RKO (cell line): ENCODE results near the gene IGLL1.
A peak's percentile ranks its signal among the peaks of the same experiment; 100 is the strongest.
"Not testable (repeated sequence)": the region's sequence is repeated elsewhere in the genome, so short reads cannot be mapped to it uniquely, and the experiment has no call there.

Source experiments
- DNase-seq: peaks from one replicate; pipeline ENCODE4 v3.0.0-alpha.2; 2016; ENCODE audit warnings: low spot score

Gene IGLL1

DNA sequence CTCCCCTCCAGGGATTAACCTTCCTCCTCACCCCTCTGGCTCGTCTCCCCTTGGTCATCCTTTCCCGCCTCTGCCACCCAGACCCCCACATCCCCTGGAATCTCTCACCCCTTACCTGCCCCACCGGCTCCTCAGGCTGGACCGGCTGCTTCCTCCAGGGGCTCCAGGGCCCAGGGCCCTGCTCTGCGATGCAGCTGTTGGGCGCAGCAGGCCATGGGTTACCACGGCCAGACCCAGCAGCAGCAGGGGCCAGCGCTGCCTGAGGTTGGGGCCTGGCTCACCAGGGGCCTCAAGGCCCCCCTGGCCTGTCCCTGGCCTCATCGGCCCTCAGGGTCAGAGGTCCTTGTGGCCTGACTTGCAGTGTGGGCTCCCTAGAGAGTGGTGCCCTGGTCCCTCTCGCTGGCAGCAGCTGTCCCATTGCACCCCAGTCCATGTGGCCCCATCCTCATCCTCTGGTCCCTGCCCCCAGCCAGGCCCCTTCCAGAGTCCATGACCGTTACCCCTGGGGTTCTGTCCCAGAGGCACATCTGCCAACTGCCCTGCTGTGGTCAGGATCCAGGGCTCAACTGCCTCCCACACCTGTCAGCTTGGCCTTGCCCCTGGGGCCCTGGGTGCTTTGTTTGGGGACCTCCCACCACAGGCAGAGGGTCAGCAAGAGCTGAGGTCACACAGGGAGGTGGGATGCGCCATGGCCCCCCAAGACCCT lies at the start of gene IGLL1:
Gene IGLL1, minus strand, starts transcription at position 421 of the 706 bp plus-strand sequence. Its CDS starts 100 bp downstream, at position 321.
- DNase-seq: no peak

DNA sequence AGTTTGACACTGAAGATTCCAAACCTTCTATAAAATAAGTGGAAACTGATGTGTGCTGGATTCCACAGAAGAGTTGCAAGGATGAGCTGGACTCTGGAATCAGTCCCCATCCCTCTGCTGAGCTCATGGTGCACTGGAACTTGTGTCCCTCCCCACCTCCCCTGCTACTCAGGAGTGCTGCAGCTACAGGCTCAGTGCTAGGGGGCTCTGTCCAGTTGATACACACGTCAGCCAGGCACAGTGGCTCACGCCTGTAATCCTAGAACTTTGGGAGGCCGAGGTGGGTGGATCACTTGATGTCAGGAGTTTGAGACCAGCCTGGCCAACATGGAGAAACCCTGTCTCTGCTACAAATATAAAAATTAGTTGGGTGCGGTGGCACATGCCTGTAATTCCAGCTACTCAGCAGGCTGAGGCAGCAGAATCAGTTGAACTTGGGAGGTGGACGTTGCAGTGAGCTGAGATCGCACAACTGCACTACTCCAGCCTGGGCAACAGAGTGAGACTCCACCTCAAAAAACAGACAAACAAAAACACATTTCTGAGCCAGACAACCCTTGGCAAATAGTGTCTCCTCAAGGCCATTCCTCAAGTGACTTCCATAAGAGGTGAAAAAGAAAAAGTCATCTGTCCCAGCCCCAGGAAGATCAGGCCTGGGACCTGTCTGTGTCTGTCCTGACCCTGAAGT lies 48.1 kb upstream of the IGLL1 start:
- not testable (repeated sequence) for DNase-seq

DNA sequence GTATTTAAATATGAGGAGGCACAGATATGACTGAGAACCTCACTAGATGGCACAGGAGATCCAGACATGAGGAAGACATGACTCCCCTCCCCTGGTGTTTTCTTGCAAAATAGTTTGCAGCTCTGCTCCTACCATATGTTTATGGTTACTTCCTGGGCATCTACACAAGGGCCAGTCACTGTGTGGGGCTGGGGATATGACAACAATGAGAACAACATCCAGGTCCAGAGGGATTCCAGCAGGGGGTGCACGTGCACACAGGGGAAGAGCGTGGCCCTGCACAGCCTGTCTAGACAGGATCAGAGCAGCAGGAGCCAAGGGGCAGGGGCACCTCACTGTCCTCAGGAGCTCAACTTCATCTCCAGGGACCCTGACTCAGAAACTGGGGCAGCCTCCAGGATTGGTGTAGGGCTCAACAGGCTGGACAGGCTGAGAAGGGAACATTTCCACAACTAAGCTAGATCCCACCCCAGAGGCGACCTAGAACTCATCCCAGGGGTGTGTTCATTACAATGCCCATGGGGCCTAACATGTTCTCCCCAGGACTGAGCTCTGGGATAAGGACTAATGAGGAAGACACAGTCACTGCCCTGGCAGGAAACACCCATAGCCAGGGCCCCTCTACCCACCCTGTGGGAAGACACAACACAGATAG lies 47.4 kb upstream of the IGLL1 start:
- not testable (repeated sequence) for DNase-seq

DNA sequence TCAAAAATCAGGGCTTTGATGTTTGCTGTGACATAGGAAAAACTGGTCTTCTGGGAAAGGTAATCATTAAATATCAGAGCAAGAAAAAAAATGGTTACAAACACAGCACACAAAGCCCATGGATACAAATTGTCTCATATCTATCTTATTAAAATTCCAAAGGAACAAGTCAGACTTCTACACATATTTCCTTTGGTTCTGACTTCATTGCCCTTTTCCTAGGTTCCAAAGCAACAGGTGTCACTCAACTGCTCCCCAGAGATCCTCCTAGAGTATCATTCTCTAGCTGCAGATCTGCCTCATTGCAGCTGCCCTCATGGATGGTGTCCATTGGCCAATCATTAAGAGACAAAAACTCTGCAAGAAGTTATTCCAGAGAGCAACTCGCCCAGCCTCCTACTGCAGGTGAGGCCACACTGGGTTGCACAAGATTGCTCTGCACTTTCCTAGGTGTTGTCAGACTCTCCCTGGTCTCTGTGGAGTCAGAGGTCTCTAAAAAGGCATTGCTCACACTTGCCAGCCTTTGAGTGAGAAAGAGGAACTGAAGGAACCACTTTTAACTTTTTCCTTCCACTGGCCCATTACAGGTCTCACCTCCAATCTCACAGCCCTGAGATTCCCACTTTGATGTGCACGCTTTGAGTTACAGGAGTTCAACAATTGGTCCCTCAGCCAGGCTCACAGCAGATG lies 46.3 kb upstream of the IGLL1 start:
- DNase-seq: no peak

DNA sequence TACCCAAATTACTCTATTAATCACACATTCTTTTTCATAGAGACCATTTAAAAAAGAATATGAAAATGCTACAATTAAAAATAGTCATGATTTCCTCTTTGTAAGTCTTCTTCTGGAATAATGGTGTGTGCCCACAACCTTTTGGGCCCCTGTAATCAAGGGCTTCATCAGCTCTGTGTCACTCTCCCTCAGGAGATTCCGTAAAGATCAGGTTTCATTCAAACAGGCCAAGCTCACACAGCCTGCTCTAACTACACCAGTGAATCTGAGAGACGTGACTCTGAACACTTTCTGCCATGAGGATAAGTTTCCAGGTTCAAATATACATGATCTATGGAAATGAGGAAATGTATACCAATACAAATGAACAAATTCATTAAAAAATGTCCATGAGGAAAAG lies 42.5 kb upstream of the IGLL1 start:
- no peak for DNase-seq

DNA sequence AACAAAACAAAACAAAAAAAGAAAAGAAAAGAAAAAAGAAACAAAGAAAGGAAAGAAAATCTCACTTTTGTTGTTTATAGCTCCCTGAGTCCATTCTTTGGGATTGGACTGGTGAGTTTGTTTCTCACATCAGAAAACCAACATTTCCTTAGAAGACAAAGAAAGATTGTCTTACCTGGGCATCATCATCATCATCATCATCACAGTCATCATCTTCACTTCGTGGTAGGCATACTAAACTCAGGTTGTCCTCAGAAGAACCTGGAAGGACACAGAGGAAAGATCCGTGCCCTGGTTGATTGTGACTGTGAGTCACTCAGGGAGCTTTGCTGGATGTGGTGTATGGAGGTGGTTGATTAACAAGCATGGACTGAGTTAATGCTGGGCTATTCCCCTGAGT lies 41.8 kb upstream of the IGLL1 start:
- not testable (repeated sequence) for DNase-seq

DNA sequence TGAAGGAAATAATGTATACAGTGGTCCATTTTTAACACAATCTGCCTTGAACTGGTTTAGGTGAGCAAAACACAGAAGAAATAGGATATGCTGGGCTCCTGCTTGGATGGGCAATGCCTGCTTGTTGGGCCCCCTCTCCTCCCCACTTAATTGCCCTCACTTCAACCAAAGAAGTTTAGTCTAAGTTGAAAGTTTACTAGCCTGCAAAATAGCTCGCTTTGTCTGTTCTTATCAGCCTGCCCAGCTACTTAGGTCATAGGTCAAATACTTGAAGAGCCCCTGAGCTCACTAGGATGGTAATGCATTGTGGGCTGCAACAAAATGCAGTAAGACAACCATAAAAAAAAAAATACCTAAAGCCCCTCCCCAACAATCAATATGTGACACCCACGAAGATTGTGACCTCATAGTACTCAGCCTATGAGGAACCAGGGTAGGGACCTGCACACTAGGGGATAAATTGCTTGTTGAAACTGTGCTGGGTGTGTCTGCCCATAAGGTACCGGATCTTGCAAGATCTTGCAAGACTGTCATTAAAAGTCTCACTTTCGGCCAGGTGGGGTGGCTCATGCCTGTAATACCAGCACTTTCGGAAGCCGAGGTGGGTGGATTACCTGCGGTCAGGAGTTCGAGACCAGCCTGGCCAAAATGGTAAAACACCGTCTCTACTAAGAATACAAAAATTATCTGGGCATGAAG lies 41.1 kb upstream of the IGLL1 start:
- no peak for DNase-seq

DNA sequence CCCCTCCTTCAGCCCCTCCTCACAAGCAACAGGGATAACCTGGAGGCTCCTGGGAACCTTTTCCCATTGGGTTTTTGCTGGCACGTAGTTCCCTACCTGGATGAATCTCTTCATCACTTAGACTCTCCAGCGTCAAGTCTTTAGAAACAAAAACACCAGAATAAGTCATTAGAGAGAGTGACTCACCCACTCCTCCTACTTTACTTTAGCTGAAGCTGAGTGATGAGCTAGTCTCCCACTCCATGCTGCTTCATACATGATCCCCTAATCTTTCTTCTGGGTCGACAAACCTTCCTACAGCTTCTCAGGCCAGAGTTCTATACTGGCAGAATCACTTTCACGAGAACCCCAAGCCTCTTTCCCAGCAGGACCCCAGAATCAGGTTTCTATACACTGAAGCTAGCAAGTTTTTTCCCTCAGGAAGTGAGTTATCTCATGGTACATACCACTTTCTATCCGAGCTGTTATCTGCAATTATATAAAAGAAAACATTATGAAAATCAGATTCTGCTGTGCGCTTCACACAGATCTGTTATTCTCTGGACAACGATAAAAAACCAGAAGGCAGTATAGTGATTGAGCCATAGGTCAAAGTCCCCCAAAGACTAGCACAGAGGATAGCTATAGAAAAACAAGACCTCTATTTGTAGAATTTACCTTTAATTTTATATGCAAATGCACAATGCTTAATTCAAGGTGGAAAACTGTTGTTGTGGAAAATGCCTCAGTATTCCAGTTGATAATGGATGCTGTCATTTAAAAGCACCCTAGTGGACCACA lies 33.3 kb upstream of the IGLL1 start:
- DNase-seq: peak; percentile 43

DNA sequence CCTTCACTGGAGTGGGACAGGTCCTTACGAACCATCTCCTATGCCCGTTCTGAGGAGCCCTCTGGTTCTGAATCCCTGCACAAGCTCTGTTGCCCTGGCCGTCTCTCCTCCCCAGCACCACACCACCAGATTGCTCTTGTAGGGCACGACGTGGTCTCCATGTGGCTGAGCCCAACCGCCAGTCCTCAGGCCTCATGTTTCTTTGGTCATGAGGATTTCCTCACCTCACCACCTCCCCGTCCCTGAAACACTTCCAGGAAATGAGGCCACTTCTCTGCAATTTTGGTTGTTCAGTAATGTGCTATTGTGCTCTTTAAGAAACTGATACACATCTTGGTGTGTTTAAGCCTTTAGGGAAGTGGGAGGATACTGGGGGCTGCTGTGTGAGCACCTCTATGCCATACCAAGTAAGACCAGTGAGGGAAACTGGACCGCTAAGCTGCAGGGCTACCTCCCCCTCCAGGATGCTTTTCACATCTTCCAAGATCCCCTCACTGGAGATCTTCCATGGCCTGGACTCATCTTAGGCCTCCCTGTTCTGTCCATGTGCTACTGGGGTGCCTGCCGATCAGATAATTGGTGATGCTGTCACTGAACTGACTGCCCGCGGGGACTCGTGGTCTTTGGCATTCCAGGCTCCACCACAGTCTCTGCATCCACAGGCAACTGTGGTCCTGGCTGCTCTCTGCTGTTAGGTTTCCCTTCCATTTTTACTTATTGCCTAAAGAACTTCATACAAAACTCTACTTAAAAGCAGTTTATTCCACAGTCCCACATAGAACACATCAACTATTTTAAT lies 30.1 kb upstream of the IGLL1 start:
- no peak for DNase-seq

DNA sequence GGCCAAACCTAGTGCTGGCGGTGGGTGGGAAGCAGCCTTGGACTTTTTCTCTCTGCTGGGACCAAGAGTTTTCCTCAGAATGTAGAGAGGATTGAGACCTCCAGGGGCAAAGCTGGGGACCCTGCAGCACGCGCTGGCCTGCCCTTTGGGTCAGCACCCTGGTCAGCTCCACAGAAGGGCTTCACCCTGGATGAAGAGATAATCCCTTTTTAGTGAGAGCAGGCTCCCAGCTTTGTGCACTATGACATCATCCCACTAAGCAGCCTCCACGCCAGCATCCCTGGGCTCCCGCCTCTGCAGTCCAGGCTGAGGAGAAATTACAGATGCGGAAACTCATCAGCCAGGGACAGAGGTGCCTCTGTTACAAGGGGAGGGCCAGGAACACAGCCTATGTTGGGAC lies 28.5 kb upstream of the IGLL1 start:
- peak; percentile 59 for DNase-seq

DNA sequence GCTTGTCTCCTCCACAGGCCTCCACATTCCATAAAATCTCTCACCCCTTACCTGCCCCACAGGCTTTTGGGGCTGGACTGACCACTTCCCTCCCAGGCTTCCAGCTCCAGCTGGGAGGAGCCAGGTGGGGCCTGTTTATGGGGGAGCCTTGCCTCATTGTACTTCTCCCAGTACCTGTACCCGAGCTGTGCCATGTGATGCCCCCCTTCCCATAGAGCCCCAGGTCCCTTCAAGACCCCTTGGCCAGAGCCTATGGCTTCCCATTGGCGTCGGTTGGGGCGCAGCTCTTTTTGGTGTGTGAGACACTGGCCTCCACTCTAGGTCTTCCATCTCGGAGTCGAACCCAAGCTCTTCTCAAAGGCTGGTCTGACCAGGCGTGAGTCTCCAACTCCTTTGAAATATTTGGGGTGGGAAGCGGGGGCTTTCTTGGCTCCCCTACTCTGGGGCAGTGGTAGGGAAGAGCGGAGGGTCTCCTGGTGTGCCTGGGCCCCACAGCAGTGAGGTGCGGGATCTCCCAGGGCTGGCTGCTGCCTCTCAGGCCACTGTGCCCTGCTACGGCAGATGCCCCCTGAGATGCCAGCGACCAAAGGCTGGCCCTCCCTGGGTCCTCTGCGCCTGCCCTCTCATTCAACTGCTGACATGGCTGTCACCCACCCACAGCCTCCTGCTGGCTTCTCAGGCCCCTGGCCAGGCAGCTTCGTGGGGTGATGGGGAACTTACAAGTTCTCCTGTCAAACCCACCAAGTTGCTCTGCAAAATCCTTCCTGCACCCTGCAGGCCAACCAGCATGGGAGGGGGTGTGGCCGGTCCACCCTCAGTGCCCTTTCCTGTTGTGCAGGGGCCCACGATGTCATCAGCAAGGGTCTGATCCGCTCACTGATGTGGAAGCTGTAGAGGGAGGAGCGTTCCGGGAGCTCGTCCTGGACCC lies 26.4 kb upstream of the IGLL1 start:
- DNase-seq: no peak

DNA sequence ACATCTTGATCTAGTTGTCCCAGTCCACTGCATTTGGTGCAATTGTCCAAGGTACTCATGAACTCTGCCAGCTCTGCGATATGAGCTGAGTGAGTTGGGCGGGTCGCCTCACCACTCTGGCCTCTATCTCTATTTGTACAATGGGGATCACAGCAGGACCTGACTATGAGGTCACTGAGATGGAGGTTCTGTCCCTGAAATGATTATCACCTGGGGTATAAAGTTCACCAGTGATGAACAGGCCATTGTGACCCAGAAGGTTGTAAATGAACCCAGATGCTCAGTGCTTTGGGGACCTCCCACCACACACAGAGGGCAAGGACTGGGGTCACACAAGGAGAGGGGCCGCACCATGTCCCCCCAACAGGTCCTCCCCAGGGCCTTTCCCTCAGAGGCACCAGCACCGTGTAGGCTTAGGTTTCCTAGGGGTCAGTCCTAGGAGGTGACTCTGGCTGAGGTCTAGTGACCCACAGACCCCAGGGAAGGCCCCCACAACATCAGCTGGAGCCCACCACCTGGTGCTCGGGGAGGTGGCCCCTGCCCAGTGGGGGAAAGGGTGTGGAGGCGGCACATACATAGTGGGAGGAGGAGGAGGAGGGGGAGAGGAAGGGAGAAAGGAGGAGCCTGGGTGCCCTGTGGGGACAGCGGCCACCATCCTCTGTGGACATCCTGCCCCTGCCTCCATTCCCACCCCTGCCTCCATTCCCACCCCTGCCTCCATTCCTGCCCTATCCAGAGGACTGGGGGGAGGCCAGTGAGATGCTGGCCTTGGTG lies 25.0 kb upstream of the IGLL1 start:
- no peak for DNase-seq

DNA sequence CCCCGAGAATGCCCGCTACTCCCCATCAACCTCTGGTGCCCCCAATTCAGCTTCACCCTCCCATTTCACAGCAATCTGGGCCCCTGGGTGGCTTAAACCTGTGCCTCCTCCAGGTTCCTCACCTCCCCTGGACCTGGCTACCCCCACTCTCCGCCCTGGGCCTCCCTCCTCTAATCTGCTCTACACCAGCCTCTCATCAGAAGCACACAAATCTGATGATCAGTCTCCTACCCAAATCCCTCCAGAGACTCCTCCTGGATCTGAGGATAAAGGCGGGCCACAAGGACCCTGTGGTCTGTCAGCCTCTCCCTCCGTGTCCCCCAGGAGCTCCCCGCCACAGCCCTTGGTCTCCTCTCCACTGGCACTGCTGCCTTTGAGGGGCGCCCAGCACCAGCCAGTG lies 23.2 kb upstream of the IGLL1 start:
- no peak for DNase-seq

DNA sequence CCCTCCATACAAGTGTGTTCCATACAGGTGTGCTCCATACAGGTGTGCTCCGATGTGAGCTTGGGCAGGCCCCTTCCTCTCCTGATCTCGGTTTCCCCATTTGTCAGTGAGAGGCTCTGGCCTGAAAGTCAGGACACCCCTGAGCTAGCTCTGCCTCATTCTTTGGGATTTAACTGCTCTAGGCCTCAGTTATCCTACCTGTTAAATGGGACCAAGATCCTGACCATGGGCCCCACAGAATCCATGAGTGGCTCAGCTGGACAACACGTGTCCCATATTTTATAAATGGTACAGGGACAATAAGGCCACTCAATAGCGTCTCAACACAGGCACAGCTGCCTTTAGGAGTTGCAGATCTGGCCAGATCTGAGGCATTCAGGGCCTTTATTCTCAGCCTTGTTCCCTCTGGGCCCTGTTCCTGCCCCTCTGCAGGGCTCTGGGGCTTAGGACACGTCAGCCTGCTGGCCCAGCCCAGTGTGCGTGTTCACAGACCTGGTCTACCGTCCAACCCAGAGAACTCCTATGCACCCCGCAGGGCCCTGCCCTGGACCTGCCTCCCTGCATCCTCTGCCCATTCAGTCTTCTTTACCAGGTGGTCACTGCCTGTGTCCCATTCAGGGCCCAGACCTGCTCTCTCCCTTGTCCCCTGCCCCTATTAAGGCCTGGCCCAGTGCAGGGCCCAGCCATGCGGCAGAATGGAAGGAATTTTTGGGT lies 18.9 kb upstream of the IGLL1 start:
- DNase-seq: no peak

DNA sequence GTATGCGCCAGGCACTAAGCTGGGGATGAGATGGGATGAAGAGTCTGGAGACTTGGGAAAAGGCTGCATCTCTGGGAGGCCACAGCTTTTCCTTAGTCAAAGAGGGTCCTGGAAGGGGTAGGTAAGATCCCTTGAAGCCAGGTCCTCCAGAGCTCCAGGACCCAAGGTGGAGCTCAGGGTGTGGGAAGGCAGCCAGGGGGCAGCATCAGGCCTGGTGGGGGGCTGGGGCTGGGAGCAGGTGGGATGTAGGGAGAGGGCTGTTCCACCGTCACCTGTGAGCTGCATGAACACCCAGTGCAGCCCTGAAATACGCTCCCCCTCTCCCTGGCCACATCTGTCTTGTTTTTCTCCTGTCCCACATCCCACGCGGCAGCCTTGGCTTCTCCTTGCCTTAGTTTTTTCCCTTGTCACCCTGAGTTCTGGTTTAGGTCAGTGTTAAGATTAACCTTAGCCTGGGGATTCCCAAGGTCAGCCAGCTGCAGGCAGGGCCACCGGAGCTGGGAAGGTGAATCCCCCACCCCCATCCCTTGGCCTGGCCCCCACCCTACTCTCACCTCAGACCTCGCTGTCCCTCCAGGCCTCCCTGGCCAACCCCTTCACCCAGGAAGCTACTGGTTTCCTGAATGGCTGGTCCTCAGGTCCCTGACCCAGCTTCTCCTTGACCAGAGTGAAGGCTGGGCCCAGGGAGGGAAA lies 17.6 kb upstream of the IGLL1 start:
- not testable (repeated sequence) for DNase-seq

DNA sequence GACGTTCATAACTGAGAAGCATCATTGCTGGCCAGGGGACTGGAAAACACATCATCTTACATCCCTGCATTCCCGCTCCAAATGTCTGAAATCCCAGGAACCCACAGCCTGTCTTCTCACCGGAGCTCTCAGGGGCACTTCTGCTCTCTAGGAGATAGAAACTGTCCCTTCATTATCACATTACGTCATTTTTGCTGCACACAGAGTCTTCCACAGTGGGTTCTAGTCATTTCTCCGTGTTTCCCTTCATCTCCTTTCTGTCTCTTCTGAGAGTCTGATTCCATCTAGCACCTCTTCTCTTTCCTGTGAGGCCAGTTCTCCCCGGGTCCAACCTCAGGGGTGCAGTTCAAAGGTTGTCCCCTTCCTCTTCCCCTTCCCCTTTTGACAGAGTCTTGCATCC lies 15.8 kb upstream of the IGLL1 start:
- not testable (repeated sequence) for DNase-seq

DNA sequence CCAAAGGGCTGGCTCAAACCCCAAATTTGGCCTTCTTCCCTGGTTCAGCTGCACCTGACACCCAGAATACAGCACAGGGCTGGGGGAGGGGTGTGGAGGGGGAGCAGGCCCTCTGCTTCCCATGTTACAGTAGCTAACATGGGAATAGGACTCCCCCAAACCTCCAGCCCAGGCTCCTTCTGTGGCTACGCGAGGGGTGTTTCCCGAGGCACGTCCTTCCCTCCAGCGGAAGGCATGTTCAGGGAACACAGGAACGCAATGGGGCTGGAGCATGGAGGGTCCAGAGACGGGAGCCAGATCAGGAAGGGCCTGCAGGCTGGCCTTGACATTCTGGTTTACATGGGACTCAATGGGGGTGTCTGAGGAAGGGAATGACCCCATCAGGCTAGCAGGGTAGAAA lies 11.8 kb upstream of the IGLL1 start:
- no peak for DNase-seq
